GM12891 (cell line): ENCODE results near the gene C10orf90.

Experiments used
- POLR2A ChIP-seq: IDR thresholded peaks from 2 replicates; pipeline ENCODE4 v1.6.1; 2011; ENCODE audit warnings: low read depth, low read length, control low read depth
- POLR2AphosphoS5 ChIP-seq: IDR thresholded peaks from 2 replicates; pipeline ENCODE4 v1.6.1; 2011; ENCODE audit warnings: low read depth, low read length, control low read depth
- TAF1 ChIP-seq: IDR thresholded peaks from 2 replicates; pipeline ENCODE4 v1.6.1; 2011; ENCODE audit warnings: low read depth, low read length, control low read depth

DNA sequence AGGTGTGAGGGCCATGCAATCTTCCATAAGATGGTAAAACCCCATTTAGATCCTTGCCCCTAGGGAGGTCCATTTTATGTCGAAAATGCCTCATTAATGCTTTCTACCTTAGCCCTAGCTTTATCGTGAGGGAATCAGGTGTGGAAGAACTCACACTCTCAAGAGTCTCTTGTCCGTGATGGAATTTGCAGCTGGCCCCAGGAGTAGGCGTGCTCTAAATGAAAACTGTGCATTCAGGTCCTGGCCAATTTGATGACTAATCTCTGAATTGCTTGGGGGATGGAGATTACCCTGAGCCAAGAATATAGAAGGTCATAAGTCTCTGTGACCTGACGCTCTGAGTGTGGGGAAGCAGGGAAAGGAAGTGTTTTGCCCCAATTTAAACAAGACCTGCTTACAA lies 6.6 kb downstream of the C10orf90 start:
- TF ChIP-seq POLR2A (no peak), POLR2AphosphoS5 (no peak), TAF1 (no peak)
